ENCODE data around the gene PGM5.
"Not testable (repeated sequence)": the region's sequence is repeated elsewhere in the genome, so short reads cannot be mapped to it uniquely, and the experiment has no call there.

PGM5 gene

GRCh38 chr9:68377723-68378122 is 21.3 kb downstream of the PGM5 start:
- not testable (repeated sequence) for DNase-seq (ENCODE audit: low spot score)

GRCh38 chr9:68383894-68384293 is 27.5 kb downstream of the PGM5 start:
- DNase-seq (ENCODE audit: low spot score) = peak; percentile 83

GRCh38 chr9:68389558-68389957 is 33.1 kb downstream of the PGM5 start:
- not testable (repeated sequence) for DNase-seq (ENCODE audit: low spot score)

- not testable (repeated sequence) for DNase-seq (ENCODE audit: low spot score)
These were observed 34.3 kb downstream of the PGM5 start for GRCh38 chr9:68390737-68391136.

GRCh38 chr9:68396411-68397094 is 40.1 kb downstream of the PGM5 start:
- DNase-seq (ENCODE audit: low spot score) = not testable (repeated sequence)

GRCh38 chr9:68397095-68397423 is 40.6 kb downstream of the PGM5 start:
- DNase-seq (ENCODE audit: low spot score) = not testable (repeated sequence)

- not testable (repeated sequence) for DNase-seq (ENCODE audit: low spot score)
These were observed 41.4 kb downstream of the PGM5 start for GRCh38 chr9:68397796-68398195.

- not testable (repeated sequence) for DNase-seq (ENCODE audit: low spot score)
These were observed 41.9 kb downstream of the PGM5 start for GRCh38 chr9:68398324-68398723.

GRCh38 chr9:68404421-68405185 is 48.2 kb downstream of the PGM5 start:
- DNase-seq (ENCODE audit: low spot score) = not testable (repeated sequence)

- not testable (repeated sequence) for DNase-seq (ENCODE audit: low spot score)
These were observed 55.5 kb downstream of the PGM5 start for GRCh38 chr9:68411865-68412264.

- DNase-seq (ENCODE audit: low spot score) = not testable (repeated sequence)
These were observed 56.3 kb downstream of the PGM5 start for GRCh38 chr9:68412754-68413153.

- DNase-seq (ENCODE audit: low spot score) = not testable (repeated sequence)
These were observed 58.7 kb downstream of the PGM5 start for GRCh38 chr9:68415065-68415464.

GRCh38 chr9:68416936-68417564 is 60.6 kb downstream of the PGM5 start:
- no peak for DNase-seq (ENCODE audit: low spot score)

GRCh38 chr9:68417762-68418161 is 61.4 kb downstream of the PGM5 start:
- DNase-seq (ENCODE audit: low spot score) = no peak

GRCh38 chr9:68418259-68418845 is 61.9 kb downstream of the PGM5 start:
- DNase-seq (ENCODE audit: low spot score) = no peak

- no peak for DNase-seq (ENCODE audit: low spot score)
These were observed 63.5 kb downstream of the PGM5 start for GRCh38 chr9:68419901-68420300.

GRCh38 chr9:68426755-68427154 is 70.3 kb downstream of the PGM5 start:
- DNase-seq (ENCODE audit: low spot score) = no peak

- DNase-seq (ENCODE audit: low spot score) = no peak
These were observed 71.0 kb downstream of the PGM5 start for GRCh38 chr9:68427216-68427977.

GRCh38 chr9:68428481-68428880 is 72.1 kb downstream of the PGM5 start:
- no peak for DNase-seq (ENCODE audit: low spot score)

GRCh38 chr9:68429631-68430030 is 73.2 kb downstream of the PGM5 start:
- DNase-seq (ENCODE audit: low spot score) = no peak

- DNase-seq (ENCODE audit: low spot score) = no peak
These were observed 74.9 kb downstream of the PGM5 start for GRCh38 chr9:68431307-68431706.

All from cerebellar cortex (tissue), 1 donor.